GM12864 (cell line): ENCODE measurements around the gene ZBP1.

Source experiments
- DNase-seq: peaks from one replicate; pipeline ENCODE4 v3.0.0-alpha.2; 2011; ENCODE audit warnings: low read depth
- H3K4me3 ChIP-seq: 2 replicates; pipeline ENCODE4 v1.5.1; 2011; ENCODE audit warnings: mild to moderate bottlenecking, low read depth, low read length, control low read depth
- TF ChIP-seq, protein P1 (sequence below): IDR thresholded peaks from 2 replicates; pipeline ENCODE4 v1.5.1; 2011; ENCODE audit warnings: low read depth, mild to moderate bottlenecking, moderate library complexity, low read length, control low read depth, inconsistent platforms; ENCODE audit errors: missing control alignments

ZBP1 gene

DNA sequence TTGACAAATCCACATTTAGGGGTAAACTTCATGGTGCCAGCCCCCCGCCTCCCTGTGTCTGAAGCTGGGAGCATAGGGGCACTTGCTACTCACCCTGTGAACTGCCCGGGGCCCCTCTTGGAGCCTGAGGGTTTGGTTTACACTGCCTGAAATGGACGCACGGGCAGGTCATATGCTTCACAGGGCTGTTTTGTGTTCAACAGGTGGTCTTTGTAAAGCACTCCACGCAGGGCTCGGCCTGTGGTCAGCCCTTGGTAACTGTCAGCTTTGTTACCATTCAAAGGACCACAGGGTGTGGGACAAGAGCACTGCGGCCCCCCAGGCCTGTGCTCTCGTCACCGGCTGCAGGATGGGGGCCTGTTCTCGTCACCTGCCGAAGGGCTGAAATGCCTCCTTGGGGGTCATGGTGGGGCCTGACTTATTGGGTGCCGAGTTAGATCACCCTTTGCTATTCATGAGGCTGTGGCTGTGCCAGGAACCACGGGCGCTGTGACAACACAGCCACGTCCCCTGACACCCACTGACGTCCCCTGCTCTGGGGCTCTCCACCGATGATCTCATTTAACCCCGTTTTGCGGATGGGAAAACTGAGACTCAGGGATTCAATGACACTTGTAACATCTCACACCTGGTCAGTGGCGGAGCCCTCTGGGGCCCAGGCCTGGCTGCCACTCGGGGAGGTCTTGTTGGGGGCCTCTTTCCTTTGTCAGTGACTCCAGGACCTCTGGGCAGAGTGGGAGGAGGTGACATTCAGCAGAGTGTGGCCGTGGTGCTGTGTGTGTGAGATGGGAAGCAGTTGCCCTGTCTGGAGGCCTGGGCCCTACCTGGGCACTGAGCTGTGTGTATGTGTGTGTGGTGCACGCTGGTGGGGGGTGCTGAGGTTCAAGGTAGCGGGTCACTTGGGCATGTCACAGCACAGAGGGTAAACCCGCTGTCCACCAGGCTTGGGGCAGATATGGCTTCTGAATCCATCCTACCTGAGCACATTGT lies 24.9 kb downstream of the ZBP1 start:
- H3K4me3 ChIP-seq, result no peak overlapping the region
- TF ChIP-seq, protein P1, sequence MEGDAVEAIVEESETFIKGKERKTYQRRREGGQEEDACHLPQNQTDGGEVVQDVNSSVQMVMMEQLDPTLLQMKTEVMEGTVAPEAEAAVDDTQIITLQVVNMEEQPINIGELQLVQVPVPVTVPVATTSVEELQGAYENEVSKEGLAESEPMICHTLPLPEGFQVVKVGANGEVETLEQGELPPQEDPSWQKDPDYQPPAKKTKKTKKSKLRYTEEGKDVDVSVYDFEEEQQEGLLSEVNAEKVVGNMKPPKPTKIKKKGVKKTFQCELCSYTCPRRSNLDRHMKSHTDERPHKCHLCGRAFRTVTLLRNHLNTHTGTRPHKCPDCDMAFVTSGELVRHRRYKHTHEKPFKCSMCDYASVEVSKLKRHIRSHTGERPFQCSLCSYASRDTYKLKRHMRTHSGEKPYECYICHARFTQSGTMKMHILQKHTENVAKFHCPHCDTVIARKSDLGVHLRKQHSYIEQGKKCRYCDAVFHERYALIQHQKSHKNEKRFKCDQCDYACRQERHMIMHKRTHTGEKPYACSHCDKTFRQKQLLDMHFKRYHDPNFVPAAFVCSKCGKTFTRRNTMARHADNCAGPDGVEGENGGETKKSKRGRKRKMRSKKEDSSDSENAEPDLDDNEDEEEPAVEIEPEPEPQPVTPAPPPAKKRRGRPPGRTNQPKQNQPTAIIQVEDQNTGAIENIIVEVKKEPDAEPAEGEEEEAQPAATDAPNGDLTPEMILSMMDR, result no peak
- no peak for DNase-seq

DNA sequence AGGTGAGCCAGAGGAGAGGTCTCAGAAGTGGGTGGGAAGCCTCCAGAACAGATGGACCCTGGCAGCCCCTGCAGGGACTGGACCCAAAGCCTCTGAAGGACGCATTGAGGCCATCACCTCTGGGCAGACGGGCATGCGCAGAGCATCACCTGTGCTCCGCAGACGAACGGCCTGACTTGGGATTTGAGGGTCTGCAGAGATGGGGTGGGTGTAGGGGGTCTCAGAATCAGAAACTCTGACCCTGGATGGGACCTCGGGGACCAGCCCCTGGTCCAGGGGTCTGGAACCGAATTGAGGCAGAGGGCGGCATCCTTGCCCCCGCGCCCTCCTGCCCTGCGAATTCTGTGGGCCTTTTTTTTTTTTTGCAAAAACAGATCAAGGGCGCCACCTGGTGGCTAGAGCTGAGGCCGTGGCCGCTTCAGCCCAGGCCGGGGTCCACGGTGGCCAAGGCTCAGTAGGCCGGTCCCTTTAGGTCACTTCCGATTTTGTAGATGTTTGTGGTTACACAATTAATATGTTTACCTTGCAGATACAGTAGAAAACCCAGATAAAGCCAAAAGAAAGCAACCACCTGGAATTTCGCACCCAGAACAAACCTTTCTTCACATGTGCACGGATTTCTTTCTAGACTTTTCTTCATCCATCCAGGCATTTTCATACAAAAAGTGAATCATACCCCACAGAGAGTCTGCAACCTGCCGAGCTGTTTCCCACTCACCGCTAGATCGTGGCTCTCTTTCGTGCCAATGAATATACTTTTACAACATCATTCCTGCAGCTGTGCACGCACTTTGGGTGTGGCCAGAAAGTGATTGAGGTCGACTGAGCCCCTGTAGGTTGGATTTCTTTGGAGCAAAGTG lies 25.9 kb downstream of the ZBP1 start:
- TF ChIP-seq, protein P1, result peak; percentile 73

DNA sequence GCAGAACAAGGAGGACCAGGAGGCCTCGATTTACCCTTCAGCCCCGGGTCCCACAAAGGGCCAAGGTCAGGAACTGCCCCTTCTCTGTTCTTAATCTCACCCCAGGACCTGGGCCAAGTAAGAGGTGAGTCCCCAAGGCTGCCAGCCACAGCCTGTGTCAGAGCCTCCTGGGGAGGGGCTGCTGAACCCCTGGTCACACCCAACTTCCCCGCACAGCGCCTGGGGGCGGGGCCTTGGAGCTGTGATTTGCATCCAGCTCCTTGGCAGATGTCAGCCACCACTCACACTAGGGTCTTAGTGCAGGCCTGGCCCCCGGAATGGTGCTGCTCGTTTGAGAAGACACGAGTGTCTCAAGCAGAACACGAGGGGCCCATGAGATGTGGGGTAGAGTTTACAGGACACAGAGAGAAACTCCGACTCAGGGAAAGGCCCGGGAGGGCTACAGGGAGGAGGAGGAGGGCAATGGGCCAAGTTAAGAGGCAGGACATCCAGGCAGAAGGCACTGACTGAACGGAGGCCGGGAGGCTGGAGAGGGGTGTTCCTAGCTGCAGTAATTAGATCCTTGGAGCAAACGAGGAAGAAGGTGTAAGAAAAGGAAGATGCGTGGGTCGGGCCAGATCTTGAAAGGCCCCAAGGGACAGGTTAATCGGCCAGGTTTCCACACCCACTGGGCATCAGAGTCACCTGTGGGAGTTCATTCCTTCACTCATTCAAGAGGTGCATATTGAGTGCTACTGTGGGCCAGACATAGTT lies 26.9 kb downstream of the ZBP1 start:
- TF ChIP-seq, protein P1, result no peak
- no peak overlapping the region for H3K4me3 ChIP-seq
- no peak for DNase-seq

More for the DNA sequence above, 25.9 kb downstream of the ZBP1 start:
- DNase-seq, result no peak
- H3K4me3 ChIP-seq, result no peak overlapping the region

DNA sequence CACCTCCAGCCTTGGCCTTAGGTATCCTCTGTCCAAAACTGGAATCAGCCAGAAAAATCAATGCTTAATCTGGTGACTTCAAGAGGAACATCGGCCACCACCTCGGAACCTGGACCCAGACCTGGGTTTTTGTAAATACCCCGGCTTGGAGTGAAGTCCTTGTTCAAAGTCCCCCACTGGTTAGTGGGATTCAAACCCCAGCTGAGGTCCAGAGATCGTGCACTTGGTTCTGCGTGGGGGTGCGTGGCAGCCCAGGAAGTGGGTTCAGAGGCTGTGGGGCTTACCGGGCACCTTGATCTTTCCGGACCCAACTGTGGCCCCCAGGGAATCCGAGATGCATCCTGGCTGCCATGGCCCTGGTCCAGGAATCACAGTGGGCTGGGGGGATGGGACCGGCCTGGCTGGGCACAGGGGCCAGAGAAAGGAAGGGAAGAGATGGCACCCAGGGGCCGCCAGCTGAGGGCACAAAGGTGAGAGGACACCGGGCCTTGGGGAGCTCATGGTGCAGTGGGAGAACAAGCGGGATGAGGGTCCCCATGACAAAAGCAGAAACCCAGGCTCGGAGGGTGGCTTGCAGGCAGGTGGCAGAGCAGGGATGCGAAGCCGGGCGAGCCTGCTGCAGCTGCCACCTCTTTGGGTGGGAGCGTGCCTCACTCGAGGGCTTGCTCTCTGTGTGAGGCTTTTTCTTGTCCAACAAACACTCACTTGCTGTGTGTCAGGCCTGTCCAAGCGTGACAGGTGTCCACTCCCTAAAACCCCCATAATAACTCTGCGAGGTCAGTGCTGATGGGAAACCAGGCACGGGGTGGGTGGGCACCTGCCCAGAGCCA lies 27.7 kb downstream of the ZBP1 start:
- no peak overlapping the region for H3K4me3 ChIP-seq
- no peak for DNase-seq
- TF ChIP-seq, protein P1, result no peak

DNA sequence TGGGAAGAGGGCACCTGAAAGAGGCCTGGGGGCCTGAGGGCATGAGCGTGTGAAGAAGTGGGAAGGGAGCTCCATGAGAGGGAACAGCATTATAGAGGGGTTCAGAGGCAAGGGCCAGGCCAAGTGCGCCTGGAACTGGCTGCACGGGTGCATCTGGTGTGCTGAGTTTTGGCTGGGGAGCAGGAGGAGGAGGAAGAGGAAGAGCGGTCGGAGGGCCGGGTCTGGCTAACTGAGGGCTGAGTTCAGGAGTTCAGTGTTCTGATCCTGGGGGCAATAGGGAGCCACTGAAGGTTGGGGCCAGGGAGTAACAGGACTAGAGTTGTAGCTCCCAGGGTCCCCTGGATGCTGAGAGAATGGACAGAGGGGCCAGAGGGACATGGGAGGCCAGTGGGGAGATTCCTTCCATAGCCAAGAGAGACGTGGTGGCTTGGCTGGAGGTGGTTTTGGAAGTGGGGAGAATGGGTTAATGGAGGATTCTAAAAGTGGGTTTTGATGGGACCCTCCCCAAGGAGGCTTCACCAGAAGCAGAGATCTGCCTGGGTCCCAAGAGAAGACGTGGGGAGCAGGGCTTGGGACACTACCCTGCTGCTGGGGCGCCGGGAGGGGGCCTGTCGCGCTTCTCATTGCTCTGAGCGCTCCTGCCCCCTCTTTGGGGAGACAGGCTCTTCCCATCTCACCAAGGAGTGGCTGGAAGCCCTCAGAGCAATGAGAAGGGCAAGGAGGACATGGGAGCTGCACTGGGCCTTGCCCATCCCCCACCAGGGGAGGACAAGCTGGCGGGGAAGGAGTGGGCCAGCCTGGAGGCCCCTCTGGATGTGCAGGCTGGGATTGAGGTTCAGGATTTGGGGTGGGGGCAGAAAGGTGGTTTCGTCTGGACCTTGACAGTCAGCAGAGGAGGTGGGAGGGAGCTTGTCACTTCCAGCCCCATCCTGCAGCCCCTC lies 28.7 kb downstream of the ZBP1 start:
- no peak overlapping the region for H3K4me3 ChIP-seq
- no peak for DNase-seq
- TF ChIP-seq, protein P1, result no peak
